ENCODE measurements around the gene TIGD6.
"Not testable (repeated sequence)": the region's sequence is repeated elsewhere in the genome, so short reads cannot be mapped to it uniquely, and the experiment has no call there.

TIGD6 gene

DNA sequence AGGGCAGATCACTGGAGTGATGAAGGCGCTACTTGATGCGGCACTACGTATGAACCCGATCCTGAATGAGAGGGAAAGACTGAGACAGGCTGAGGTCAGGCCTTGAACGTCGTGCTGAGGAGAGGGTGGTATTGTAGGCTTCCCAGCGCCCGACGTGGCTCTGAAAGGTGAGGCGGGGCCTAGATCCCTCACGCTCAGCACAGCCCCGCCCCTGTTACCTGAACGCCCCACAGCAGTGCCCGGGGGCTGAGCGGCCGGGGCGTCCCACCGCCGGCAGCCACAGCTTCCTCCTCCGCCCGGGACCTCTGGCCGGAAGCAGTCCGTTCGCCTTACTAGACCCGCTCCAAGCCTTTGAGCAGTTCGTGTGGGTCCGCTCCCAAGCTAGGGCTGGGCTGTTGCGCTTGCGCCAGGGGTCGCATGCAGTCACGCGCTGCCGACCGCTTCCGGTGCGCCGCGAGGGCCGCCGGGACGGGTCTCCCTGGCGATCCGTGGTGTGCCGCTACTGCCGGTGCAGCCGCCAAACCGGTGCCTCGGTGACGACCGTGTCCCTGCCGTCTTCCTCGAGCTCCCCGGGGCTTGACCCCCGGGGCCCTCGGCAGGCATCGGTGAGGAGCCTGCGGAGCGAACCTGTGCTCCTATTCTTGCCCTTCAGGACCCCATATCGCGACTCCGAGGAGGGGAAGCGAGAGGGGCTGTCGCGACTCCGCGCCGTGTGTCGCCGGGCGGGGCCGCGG lies at the start of gene TIGD6, which contains the start of gene HMGXB3:
TSS of gene TIGD6 (minus strand) at position 399 of the 734 bp plus-strand sequence. CDS start 4,306 bp downstream, outside the sequence.
TSS of gene HMGXB3 (plus strand) at position 484 of the 734 bp plus-strand sequence. CDS start 4,114 bp downstream, outside the sequence.
- Mint-ChIP-seq H3K4me1 (peaks cover 41% of the 10 kb centered on the region), H3K4me3 (peak within 1 kb of the TSS; percentile 78 to 97), H3K27ac (peak within 1 kb of the TSS; percentile 55 to 96), H3K27me3 (no peaks in the 10 kb centered on the region), H3K9me3 (no peaks in the 10 kb centered on the region)
- ATAC-seq, result peak; percentile 91
- peak; percentile 92 to 95 for DNase-seq

DNA sequence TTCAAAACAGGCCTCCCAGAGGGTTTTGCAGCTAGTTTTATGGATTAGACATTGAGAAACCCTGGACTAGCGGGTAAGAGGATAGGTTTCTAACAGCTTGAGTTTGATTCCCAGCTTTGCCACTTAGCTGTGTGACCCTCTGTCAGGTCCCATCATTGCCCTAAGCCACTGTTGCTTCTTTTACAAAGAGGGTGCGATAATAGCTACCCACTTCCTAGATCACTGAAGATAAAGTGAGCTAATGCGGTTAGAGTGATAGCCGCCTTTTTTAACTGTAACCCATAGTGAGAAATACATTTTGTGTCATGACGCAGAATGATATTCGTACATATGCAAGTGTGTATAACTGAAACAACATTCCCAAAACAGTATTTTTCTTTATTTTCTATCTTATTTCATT lies 45.6 kb upstream of the TIGD6 start:
- Mint-ChIP-seq H3K9me3 (no peaks in the 10 kb centered on the region), H3K27ac (no peak overlapping the region), H3K27me3 (no peaks in the 10 kb centered on the region), H3K4me1 (peaks cover 28% of the 10 kb centered on the region), H3K4me3 (no peak overlapping the region)
- DNase-seq, result no peak
- no peak for ATAC-seq

DNA sequence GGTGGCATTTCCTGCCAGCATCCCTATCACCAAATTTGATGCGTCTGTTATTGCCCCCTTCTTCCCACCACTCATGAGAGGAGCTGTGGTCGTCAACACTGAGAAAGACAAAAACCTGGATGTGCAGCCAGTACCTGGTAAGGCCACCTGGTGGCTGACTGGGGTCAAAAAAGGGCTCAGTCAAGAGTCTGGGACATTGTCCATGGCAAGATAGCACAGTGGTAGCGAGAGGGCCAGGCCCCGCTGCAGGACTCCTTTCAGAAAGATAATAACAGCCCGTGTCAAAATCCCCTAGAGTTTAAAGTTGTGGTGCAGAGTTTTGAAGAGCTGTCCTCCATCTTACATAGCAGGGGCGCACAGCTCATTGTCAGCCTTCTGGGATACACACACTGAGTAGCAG lies 45.1 kb upstream of the TIGD6 start:
- no peak overlapping the region for H3K4me3 Mint-ChIP-seq
- peak overlapping the region in 1 of 2 donors; percentile 8 for H3K27ac Mint-ChIP-seq
- ATAC-seq (no peak), DNase-seq (no peak)
- H3K27me3 Mint-ChIP-seq, result no peaks in the 10 kb centered on the region
- no peaks in the 10 kb centered on the region for H3K9me3 Mint-ChIP-seq
- H3K4me1 Mint-ChIP-seq, result peaks cover 28% of the 10 kb centered on the region

DNA sequence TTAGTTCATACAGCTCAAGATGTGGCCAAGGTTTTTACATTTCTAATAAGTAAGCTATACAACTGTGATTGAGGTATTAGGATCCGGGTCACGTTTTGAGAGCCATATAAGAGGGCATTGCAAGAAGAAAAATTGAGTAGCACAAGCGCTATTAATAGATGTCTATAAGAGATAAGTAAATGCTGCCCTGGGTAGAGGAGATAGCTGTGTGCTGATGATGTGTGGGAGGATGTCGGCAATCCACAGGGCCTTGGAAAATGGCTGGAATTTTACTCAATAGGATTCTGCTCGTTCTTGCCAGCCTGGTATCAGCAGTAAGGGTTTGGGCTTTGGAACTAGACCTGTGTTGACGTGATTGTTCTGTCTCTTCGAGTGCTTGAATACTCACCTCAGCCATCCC lies 44.3 kb upstream of the TIGD6 start:
- Mint-ChIP-seq H3K27ac (no peak overlapping the region), H3K4me1 (peaks cover 23% of the 10 kb centered on the region), H3K9me3 (no peaks in the 10 kb centered on the region), H3K27me3 (no peaks in the 10 kb centered on the region), H3K4me3 (no peak overlapping the region)
- DNase-seq (no peak), ATAC-seq (no peak)

DNA sequence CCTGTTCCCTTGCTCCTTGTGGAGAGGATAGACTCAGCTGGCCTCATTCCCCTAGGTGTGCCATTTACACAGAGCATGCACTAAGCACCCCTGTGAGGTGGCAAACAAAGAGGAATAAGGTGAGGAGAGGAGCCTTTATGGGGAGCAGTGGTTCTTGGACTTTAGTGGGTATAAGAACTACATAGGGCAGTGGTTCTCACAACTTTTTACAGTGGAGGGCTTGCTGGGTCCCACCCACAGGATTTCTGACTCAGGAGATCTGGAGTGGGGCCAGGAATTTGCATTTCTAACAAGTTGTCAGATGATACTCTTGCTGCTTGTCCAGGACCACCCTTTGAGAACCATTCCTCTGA lies 43.9 kb upstream of the TIGD6 start:
- no peak for ATAC-seq
- no peak overlapping the region for H3K4me3 Mint-ChIP-seq
- DNase-seq, result no peak
- no peaks in the 10 kb centered on the region for H3K27me3 Mint-ChIP-seq
- peak overlapping the region in 1 of 2 donors; percentile 95 for H3K27ac Mint-ChIP-seq
- H3K9me3 Mint-ChIP-seq, result no peaks in the 10 kb centered on the region
- H3K4me1 Mint-ChIP-seq, result peaks cover 23% of the 10 kb centered on the region

DNA sequence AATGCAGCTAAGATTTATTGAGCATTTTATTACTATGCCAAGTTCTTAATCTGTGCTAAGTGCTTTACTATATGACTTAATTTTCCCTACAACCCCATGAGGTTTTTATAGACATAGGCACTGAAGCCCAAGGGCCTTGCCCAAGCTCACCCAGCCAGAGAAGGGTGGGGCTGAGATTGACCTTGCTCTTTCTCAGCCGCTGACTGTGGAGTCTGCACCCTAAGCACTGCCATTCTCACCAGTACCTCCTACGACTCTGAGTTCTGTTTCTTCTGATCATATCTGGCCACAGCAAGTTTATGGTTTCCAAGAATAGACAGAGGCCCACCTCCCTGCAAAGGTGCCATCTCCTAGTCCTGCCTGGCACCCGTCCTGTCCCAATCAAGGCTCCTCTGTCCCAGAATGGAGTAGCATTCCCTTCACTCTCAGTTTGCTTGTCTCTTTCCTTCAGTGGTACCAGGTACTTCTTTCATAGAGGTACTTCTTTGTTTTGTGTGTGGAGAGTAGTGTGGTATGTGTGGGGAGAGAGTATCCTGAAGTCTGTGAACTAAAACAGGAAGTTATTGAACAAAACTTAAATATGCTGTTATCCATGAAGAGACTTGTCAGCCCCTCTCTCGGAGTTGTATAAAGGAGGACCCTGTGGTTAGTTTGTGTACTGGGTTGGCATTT lies 43.3 kb upstream of the TIGD6 start:
- ATAC-seq (no peak), DNase-seq (no peak)
- Mint-ChIP-seq H3K27ac (peak overlapping the region; percentile 77 to 95), H3K9me3 (no peaks in the 10 kb centered on the region), H3K27me3 (no peaks in the 10 kb centered on the region), H3K4me1 (peaks cover 23% of the 10 kb centered on the region), H3K4me3 (no peak overlapping the region)

DNA sequence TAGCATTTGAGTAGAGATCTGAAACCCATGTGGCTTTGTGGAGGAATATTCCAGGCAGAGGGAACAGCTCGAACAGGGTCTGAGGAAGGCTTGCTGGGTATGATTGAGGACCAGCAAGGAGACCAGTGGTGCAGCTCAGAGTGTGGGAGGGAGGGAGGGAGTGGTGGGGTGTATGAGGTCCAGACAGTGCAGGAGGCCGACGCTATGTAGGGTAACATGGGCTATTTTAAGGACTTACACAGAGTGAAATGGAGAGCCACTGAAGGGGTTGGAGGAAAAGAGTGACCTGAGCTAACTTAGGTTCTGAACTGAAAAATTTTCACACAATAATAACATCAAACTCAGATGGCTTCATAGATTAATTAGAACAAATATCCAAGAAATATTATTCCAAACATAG lies 42.0 kb upstream of the TIGD6 start:
- Mint-ChIP-seq H3K4me3 (no peak overlapping the region), H3K27me3 (no peaks in the 10 kb centered on the region), H3K4me1 (peaks cover 23% of the 10 kb centered on the region), H3K9me3 (no peaks in the 10 kb centered on the region), H3K27ac (peak overlapping the region in 1 of 2 donors; percentile 56)
- no peak for ATAC-seq
- no peak for DNase-seq

DNA sequence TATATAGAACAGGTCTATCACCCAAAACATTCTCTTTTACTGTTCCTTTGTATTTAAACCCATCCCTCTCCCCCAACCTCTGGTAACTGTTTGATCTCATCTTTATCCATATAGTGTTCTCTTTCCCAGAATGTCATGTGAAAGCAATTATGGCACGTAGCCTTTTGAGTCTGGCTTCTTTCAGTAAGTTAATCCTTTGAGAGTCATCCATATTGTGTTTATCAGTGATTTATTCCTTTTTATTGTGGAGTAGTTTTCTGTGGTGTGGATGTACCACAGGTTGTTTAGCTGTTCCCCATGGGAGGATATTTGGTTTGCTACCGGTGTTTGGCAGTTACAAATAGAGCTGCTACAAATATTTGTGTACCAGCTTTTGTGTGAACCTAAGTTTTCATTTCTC lies 38.1 kb upstream of the TIGD6 start:
- no peak overlapping the region for H3K4me3 Mint-ChIP-seq
- ATAC-seq, result no peak
- H3K4me1 Mint-ChIP-seq, result peaks cover 16% of the 10 kb centered on the region
- DNase-seq, result no peak
- H3K27me3 Mint-ChIP-seq, result no peaks in the 10 kb centered on the region
- no peak overlapping the region for H3K27ac Mint-ChIP-seq
- no peaks in the 10 kb centered on the region for H3K9me3 Mint-ChIP-seq

DNA sequence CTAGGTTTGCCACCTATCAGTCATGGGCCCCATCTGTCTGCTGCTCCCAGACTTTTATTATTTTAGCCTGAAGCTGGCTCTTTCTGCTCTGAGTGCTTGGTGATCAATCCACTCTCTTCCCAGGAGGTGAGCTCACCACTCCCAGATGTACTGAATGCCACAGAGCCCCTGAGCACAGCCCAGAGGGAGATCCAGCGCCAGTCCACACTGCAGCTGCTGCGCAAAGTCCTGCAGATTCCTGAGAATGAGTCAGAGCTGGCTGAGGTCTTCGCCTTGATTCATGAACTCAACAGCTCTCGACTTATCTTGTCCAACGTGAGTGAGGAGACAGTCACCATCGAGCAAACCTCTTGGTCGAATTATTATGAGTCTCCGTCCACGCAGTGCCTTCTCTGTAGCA lies 36.1 kb upstream of the TIGD6 start:
- Mint-ChIP-seq H3K4me3 (no peak overlapping the region), H3K27me3 (no peaks in the 10 kb centered on the region), H3K4me1 (peaks cover 1% of the 10 kb centered on the region), H3K27ac (no peak overlapping the region), H3K9me3 (no peaks in the 10 kb centered on the region)
- ATAC-seq (no peak), DNase-seq (no peak)

DNA sequence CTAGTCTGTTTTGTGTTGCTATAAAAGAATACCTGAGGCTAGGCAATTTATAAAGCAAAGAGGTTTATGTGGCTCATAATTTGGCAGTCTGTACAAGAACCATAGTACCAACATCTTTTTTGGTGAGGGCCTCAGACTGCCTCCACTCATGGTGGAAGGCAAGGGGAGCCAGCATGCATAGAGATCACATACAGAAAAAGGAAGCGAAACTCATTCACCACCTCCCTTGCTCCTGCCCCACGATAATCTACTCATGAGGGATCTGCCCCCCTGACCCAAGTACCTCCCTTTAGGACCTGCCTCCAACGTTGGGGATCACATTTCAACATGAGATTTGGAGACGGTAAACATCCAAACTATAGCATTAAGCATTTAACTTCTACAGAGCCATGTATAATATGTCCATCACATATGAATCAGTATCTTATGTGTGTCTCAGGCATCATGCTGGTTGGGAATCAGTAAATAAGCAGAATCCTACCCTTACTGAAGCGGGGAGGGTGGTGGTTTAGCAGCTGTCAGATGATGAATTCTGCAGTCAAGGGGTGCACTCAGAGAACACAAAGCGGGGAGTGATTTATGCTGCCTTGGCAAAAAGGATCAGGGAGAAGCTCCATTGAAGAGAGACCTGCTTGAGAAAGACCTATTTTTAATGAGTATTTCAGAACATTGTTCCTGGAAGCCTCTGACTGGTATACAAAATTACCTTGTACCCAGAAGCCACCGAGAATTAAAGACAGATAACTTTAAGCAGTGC lies 34.9 kb upstream of the TIGD6 start:
- Mint-ChIP-seq H3K4me1 (no peaks in the 10 kb centered on the region), H3K27ac (peak overlapping the region in 1 of 2 donors; percentile 45), H3K27me3 (no peaks in the 10 kb centered on the region), H3K9me3 (no peaks in the 10 kb centered on the region), H3K4me3 (no peak overlapping the region)
- ATAC-seq, result no peak
- no peak for DNase-seq

DNA sequence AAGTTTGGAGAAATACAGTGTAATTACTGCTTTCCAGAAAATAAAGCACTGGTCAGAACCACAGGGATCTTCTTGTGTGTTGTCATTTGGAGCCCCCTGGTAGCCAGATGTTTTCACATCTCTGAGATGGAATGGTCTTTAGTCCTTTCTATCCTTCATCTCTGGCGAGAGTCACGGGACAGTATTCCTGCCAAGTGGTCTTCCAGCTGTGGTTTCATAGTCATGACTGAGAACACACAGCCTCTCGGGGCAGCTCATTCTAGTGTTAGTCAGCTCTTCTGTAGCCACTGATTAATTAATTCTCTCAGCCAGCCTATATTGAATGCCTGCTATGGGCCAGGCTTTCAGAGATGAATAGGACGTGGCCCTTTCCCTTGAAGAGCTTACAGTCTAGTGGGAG lies 34.2 kb upstream of the TIGD6 start:
- no peak overlapping the region for H3K4me3 Mint-ChIP-seq
- ATAC-seq (no peak), DNase-seq (no peak)
- peak overlapping the region in 1 of 2 donors; percentile 13 for H3K27ac Mint-ChIP-seq
- H3K9me3 Mint-ChIP-seq, result no peaks in the 10 kb centered on the region
- no peaks in the 10 kb centered on the region for H3K27me3 Mint-ChIP-seq
- no peaks in the 10 kb centered on the region for H3K4me1 Mint-ChIP-seq

DNA sequence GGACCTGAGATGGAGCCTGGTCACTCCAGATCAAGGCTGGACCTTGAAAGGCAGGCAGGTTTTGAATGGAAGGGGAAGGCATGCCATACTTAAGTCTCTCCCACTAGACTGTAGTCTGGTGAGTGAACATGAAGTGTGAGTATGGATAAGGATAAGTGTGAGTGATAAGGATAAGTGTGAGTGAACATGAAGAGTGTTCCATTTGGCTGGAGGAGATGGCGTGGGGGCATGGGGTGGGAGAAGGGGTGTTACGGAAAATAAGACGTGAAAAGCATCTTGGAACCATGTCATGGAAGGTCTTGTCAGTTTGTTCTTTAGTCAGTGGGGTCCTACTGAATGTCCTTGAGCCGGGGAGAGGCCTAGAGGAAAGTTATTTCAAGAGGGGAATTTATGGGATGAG lies 32.9 kb upstream of the TIGD6 start:
- H3K4me3 Mint-ChIP-seq, result no peak overlapping the region
- DNase-seq, result no peak
- no peaks in the 10 kb centered on the region for H3K4me1 Mint-ChIP-seq
- H3K9me3 Mint-ChIP-seq, result no peaks in the 10 kb centered on the region
- no peaks in the 10 kb centered on the region for H3K27me3 Mint-ChIP-seq
- ATAC-seq, result no peak
- H3K27ac Mint-ChIP-seq, result peak overlapping the region in 1 of 2 donors; percentile 14

DNA sequence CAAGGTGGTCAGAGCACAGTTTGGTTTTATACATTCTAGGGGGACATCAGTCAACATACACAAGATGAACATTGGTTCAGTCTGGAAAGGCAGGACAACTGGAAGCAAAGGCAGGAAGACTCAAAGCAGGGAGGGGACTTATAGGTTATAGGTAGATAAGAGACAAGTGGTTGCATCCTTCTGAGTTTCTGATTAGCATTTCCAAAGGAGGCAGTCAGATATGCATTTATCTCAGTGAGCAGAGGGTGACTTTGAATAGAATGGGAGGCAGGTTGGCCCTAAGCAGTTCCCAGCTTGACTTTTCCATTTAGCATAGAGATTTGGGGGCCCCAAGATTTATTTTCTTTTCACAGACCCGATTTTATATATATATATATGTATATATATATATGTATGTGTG lies 27.6 kb upstream of the TIGD6 start:
- H3K9me3 Mint-ChIP-seq, ATAC-seq, DNase-seq, H3K4me3 Mint-ChIP-seq, H3K27ac Mint-ChIP-seq, H3K27me3 Mint-ChIP-seq, H3K4me1 Mint-ChIP-seq: not testable (repeated sequence)

DNA sequence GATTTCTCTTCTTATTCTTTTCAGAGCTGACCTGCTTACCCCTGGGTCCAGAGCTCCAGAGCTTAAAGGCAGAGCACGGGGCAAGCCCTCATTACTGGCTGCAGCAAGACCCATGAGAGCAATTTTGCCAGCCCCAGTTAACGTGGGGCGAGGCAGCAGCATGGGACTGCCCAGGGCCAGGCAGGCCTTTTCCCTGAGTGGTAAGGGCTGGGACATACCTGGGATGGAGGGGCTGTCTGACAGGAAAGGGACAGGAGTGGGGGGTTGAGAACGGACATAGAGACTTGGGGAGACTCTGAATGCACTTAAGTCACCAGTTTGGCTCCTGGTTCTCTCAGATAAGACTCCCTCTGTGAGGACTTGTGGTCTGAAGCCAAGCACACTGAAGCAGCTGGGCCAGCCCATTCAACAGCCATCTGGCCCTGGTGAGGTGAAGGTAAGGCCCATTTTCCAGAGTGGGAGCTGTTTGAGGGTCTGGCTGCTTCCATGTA lies 26.3 kb upstream of the TIGD6 start:
- Mint-ChIP-seq H3K9me3 (no peaks in the 10 kb centered on the region), H3K27ac (no peak overlapping the region), H3K4me1 (peaks cover 6% of the 10 kb centered on the region), H3K4me3 (no peak overlapping the region), H3K27me3 (no peaks in the 10 kb centered on the region)
- no peak for DNase-seq
- no peak for ATAC-seq

DNA sequence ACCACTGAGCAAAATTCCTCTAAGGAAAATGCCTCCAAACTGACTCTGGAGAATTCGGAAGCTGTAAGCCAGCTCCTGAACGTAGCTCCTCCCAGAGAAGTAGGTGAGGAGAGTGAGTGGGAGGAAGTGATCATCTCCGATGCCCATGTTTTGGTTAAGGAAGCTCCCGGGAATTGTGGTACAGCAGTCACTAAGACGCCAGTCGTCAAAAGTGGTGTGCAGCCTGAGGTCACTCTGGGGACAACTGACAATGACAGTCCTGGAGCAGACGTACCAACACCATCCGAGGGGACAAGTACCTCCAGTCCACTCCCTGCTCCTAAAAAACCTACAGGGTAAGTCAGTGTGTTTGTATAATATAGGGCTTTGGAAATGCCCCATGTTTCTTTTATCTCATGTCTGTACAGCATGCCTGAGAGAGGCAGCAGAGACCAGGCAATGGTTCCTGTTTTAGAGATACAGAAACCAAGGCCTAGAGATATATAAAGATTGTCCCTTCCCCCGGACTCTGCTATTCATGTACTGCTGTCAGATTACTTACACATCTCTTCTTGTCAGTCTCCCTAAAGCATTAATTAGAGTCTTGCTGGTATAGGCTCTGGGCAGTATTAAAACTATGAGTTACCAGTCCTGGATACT lies 24.0 kb upstream of the TIGD6 start:
- no peak for ATAC-seq
- H3K27me3 Mint-ChIP-seq, result no peaks in the 10 kb centered on the region
- no peaks in the 10 kb centered on the region for H3K9me3 Mint-ChIP-seq
- H3K27ac Mint-ChIP-seq, result no peak overlapping the region
- peaks cover 19% of the 10 kb centered on the region for H3K4me1 Mint-ChIP-seq
- no peak overlapping the region for H3K4me3 Mint-ChIP-seq
- no peak for DNase-seq
